ENCODE measurements around the gene GNAL.

- TF ChIP-seq CTCF (IDR thresholded peaks at IDR 0.05), result no peak
- TF ChIP-seq POLR2A (IDR thresholded peaks at IDR 0.05), result no peak
Observed at GRCh38 chr18:11658019-11658418, 31.0 kb upstream of the GNAL start.

Measured in testis (tissue), 2 donors.